Sigmoid colon (tissue), 4 donors: Measurements from ENCODE around the gene PLA2R1.

Source experiments
- EP300 ChIP-seq, 4 donors: sonication (generic); formaldehyde crosslinking; IDR thresholded peaks; one replicate each; pipeline ENCODE4 v1.6.1; 2017; ENCODE audit warnings: antibody characterized with exemption in 4 of 4
- TF ChIP-seq, protein P1 (sequence below), 4 experiments: fragments of 450-650 bp in 3 of 4; fragments of 200-600 bp in 1 of 4; IDR thresholded peaks; one replicate each; pipeline ENCODE4 v1.5.1; 2016 to 2019; ENCODE audit warnings: antibody characterized with exemption in 4 of 4, mild to moderate bottlenecking in 3 of 4, moderate library complexity in 2 of 4

DNA sequence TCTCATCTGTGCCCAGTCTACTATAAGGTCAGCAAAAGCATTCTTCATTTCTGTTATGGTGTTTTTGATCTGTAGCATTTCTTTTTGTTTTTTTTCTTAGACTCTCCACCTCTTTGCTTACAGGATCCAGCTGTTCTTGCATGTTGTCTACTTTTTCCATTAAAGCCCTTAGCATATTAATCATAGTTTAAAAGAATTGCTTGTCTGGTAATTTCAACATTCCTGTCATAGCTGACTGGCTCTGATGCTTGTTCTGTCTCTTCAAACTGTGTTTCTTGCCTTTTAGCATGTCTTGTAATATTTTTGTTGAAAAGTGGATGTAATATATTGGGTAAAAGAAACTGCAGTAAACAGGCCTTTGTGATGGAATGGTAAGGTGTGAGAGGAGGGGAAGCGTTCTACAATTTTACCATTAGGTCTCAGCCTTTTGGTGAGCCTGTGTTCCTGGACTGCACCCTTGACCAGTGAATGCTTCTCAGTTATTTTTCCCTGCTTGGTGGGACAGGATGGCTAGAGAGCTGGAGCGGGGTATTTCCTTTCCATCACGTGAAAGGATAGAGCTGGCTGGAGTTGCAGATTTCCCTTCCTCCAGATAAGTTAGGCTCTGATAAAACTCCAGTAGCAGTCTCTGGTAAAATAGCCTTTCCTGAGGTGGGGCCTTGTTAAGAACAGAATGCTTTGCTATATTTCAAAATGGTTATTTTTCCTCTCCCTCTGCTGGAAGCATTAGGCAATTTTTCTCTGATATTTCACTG is 65.4 kb downstream of the PLA2R1 start:
- TF ChIP-seq, protein P1, sequence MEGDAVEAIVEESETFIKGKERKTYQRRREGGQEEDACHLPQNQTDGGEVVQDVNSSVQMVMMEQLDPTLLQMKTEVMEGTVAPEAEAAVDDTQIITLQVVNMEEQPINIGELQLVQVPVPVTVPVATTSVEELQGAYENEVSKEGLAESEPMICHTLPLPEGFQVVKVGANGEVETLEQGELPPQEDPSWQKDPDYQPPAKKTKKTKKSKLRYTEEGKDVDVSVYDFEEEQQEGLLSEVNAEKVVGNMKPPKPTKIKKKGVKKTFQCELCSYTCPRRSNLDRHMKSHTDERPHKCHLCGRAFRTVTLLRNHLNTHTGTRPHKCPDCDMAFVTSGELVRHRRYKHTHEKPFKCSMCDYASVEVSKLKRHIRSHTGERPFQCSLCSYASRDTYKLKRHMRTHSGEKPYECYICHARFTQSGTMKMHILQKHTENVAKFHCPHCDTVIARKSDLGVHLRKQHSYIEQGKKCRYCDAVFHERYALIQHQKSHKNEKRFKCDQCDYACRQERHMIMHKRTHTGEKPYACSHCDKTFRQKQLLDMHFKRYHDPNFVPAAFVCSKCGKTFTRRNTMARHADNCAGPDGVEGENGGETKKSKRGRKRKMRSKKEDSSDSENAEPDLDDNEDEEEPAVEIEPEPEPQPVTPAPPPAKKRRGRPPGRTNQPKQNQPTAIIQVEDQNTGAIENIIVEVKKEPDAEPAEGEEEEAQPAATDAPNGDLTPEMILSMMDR (IDR thresholded peaks at IDR 0.05), result no peak
- no peak for TF ChIP-seq EP300 (IDR thresholded peaks at IDR 0.05)
